HL-60 (cell line): ENCODE results near the gene CCDC85C.

Source experiments
- DNase-seq, 2 experiments: peaks; one replicate each; pipeline ENCODE4 v3.0.0-alpha.2; 2010 to 2020; ENCODE audit warnings: low read depth in 1 of 2, low spot score in 1 of 2
- H3K27ac ChIP-seq: fragments of 250-450 bp; sonication (Bioruptor Pico); replicated peaks from 2 replicates; pipeline ENCODE4 v1.5.1; 2020; ENCODE audit warnings: mild to moderate bottlenecking, moderate library complexity
- H3K27me3 ChIP-seq: fragments of 250-450 bp; sonication (Bioruptor Pico); 2 replicates; pipeline ENCODE4 v1.5.1; 2021; ENCODE audit warnings: mild to moderate bottlenecking, moderate library complexity; ENCODE audit not compliant: insufficient read depth, poor library complexity, severe bottlenecking
- H3K4me3 ChIP-seq: replicated peaks from 2 replicates; pipeline ENCODE4 v1.5.1; 2011; ENCODE audit warnings: mild to moderate bottlenecking, control low read depth, low read length; ENCODE audit not compliant: insufficient read depth
- GABPA ChIP-seq: IDR thresholded peaks from 2 replicates; pipeline ENCODE4 v1.6.1; 2012; ENCODE audit warnings: low read depth
- POLR2AphosphoS5 ChIP-seq: IDR thresholded peaks from 2 replicates; pipeline ENCODE4 v1.6.1; 2012; ENCODE audit warnings: low read depth
- SPI1 ChIP-seq: IDR thresholded peaks from 2 replicates; pipeline ENCODE4 v1.6.1; 2012; ENCODE audit warnings: low read depth, mild to moderate bottlenecking, borderline replicate concordance
- TF ChIP-seq, protein P1 (sequence below): IDR thresholded peaks from 2 replicates; pipeline ENCODE4 v1.6.1; 2012; ENCODE audit warnings: low read depth; ENCODE audit not compliant: insufficient replicate concordance
- TF ChIP-seq, protein P2 (sequence below): IDR thresholded peaks from one replicate; pipeline ENCODE4 v1.5.1; 2011; ENCODE audit warnings: low read length, control low read depth, inconsistent platforms; ENCODE audit not compliant: insufficient read depth

CCDC85C gene

DNA sequence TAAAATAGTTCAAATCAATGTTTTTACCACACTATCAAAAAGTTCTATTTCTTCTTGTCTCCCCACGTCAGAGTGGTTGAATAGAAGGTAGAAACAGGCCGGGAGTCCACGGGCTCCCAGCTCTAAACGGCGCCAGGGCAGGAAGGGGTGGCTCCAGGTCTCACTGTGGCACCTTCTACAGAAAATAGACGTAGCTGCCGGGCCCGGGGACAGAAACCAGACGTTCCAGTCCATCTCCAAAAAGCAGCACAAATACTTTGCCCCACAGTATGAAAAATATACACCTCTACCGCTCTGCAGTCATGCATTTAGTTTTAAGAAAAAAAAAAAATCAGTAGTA lies 91.9 kb downstream of the CCDC85C start:
- no peaks in the 10 kb centered on the region for H3K27me3 ChIP-seq
- no peak overlapping the region for H3K4me3 ChIP-seq
- H3K27ac ChIP-seq, result no peak overlapping the region
- DNase-seq, result no peak
- no peak for TF ChIP-seq SPI1
- TF ChIP-seq, protein P1, sequence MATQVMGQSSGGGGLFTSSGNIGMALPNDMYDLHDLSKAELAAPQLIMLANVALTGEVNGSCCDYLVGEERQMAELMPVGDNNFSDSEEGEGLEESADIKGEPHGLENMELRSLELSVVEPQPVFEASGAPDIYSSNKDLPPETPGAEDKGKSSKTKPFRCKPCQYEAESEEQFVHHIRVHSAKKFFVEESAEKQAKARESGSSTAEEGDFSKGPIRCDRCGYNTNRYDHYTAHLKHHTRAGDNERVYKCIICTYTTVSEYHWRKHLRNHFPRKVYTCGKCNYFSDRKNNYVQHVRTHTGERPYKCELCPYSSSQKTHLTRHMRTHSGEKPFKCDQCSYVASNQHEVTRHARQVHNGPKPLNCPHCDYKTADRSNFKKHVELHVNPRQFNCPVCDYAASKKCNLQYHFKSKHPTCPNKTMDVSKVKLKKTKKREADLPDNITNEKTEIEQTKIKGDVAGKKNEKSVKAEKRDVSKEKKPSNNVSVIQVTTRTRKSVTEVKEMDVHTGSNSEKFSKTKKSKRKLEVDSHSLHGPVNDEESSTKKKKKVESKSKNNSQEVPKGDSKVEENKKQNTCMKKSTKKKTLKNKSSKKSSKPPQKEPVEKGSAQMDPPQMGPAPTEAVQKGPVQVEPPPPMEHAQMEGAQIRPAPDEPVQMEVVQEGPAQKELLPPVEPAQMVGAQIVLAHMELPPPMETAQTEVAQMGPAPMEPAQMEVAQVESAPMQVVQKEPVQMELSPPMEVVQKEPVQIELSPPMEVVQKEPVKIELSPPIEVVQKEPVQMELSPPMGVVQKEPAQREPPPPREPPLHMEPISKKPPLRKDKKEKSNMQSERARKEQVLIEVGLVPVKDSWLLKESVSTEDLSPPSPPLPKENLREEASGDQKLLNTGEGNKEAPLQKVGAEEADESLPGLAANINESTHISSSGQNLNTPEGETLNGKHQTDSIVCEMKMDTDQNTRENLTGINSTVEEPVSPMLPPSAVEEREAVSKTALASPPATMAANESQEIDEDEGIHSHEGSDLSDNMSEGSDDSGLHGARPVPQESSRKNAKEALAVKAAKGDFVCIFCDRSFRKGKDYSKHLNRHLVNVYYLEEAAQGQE, result no peak
- no peak for TF ChIP-seq POLR2AphosphoS5
- TF ChIP-seq GABPA, result no peak
- TF ChIP-seq, protein P2, sequence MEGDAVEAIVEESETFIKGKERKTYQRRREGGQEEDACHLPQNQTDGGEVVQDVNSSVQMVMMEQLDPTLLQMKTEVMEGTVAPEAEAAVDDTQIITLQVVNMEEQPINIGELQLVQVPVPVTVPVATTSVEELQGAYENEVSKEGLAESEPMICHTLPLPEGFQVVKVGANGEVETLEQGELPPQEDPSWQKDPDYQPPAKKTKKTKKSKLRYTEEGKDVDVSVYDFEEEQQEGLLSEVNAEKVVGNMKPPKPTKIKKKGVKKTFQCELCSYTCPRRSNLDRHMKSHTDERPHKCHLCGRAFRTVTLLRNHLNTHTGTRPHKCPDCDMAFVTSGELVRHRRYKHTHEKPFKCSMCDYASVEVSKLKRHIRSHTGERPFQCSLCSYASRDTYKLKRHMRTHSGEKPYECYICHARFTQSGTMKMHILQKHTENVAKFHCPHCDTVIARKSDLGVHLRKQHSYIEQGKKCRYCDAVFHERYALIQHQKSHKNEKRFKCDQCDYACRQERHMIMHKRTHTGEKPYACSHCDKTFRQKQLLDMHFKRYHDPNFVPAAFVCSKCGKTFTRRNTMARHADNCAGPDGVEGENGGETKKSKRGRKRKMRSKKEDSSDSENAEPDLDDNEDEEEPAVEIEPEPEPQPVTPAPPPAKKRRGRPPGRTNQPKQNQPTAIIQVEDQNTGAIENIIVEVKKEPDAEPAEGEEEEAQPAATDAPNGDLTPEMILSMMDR, result no peak

DNA sequence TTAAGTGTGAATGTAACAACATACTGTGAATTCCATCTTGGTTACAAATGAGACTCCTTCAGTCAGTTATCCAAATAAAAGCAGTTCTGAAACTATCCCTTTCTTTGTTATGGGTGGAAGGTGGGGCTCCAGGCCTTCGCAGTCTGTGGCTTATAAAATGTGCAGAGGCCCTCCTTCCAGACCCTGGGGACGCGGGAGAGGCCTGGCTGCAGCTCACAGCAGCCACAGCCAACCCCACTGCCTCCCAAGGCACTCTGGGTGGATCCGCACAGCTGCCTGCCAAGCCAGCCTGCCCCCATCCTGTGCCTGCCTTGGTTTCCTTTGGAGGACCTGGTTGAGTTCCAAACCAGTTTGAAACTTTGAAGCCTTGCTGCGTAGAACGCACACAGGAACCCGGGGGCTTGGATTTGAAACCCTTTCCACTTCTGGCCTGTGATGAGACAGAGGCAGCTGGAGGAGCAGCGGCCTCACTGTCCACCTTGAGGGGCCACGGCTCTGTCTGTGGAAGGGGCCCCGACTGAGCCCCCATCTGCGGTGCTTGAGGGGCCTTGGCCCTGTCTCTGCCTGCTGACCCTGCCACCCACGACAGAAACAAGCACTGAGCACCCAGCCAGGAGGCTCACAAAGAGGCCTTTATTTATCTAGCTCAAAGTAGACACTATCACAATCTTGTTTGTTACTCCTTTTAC lies 92.4 kb downstream of the CCDC85C start:
- DNase-seq, result no peak
- no peak overlapping the region for H3K27ac ChIP-seq
- H3K4me3 ChIP-seq, result no peak overlapping the region
- TF ChIP-seq SPI1 (no peak), POLR2AphosphoS5 (no peak)
- TF ChIP-seq, protein P2, result no peak
- TF ChIP-seq, protein P1, result no peak
- H3K27me3 ChIP-seq, result no peaks in the 10 kb centered on the region

DNA sequence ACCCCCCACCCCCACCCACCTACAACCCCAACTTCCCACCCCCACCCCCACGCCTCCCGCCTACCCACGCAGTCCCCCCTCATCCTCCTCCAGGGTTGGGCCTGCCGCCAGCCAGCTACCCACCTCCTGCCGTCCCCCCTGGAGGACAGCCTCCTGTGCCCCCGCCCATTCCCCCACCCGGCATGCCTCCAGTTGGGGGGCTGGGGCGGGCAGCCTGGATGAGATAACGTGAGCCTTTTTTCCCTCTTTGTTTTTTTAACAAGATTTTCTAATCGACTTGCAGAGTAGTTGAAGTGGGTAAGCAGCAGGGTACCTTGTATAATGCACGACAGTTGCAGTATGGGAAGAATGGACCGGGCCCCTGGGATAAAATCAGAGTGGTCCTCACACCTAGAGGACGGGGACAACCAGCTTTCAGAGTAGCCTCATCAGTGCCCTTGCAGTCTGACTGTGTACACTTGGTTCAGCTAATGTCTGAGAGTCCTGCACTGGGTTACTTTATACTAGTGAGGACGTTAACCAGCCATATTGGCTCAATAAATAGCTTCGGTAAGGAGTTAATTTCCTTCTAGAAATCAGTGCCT lies 93.4 kb downstream of the CCDC85C start:
- TF ChIP-seq GABPA (no peak), SPI1 (no peak), POLR2AphosphoS5 (no peak)
- TF ChIP-seq, protein P1, result no peak
- TF ChIP-seq, protein P2, result no peak
- DNase-seq, result no peak
- Histone ChIP-seq H3K27ac (no peak overlapping the region), H3K4me3 (no peak overlapping the region), H3K27me3 (no peaks in the 10 kb centered on the region)
